ENCODE measurements around the gene C22orf31.
"Not testable (repeated sequence)": the region's sequence is repeated elsewhere in the genome, so short reads cannot be mapped to it uniquely, and the experiment has no call there.

C22orf31 gene

GRCh38 chr22:29061773-29062172 lies at the start of gene C22orf31:
Gene C22orf31, minus strand, starts transcription at chr22:29061831. Its CDS starts 39 bp downstream, at chr22:29061792.
- DNase-seq = no peak

- no peak for DNase-seq
Observed at GRCh38 chr22:29110946-29111345, 49.3 kb upstream of the C22orf31 start.

GRCh38 chr22:29109822-29110221 lies 48.2 kb upstream of the C22orf31 start:
- DNase-seq = no peak

- no peak for DNase-seq
Observed at GRCh38 chr22:29108137-29108536, 46.5 kb upstream of the C22orf31 start.

GRCh38 chr22:29106839-29107238 lies 45.2 kb upstream of the C22orf31 start:
- DNase-seq = no peak

- no peak for DNase-seq
Observed at GRCh38 chr22:29105468-29105867, 43.8 kb upstream of the C22orf31 start.

GRCh38 chr22:29103121-29103520 lies 41.5 kb upstream of the C22orf31 start:
- DNase-seq = no peak

- DNase-seq = no peak
Observed at GRCh38 chr22:29102300-29102699, 40.7 kb upstream of the C22orf31 start.

- DNase-seq = no peak
Observed at GRCh38 chr22:29098296-29098695, 36.7 kb upstream of the C22orf31 start.

- no peak for DNase-seq
Observed at GRCh38 chr22:29096736-29097669, 35.4 kb upstream of the C22orf31 start.

GRCh38 chr22:29095459-29095858 lies 33.8 kb upstream of the C22orf31 start:
- no peak for DNase-seq

GRCh38 chr22:29093501-29094300 lies 32.1 kb upstream of the C22orf31 start:
- DNase-seq = no peak

GRCh38 chr22:29093030-29093429 lies 31.4 kb upstream of the C22orf31 start:
- DNase-seq = no peak

- no peak for DNase-seq
Observed at GRCh38 chr22:29092243-29092642, 30.6 kb upstream of the C22orf31 start.

- DNase-seq = no peak
Observed at GRCh38 chr22:29090039-29090438, 28.4 kb upstream of the C22orf31 start.

- DNase-seq = no peak
Observed at GRCh38 chr22:29089507-29089906, 27.9 kb upstream of the C22orf31 start.

GRCh38 chr22:29088809-29089208 lies 27.2 kb upstream of the C22orf31 start:
- DNase-seq = no peak

GRCh38 chr22:29087012-29087411 lies 25.4 kb upstream of the C22orf31 start:
- DNase-seq = no peak

- no peak for DNase-seq
Observed at GRCh38 chr22:29083933-29084591, 22.4 kb upstream of the C22orf31 start.

GRCh38 chr22:29083576-29083932 lies 21.9 kb upstream of the C22orf31 start:
- DNase-seq = not testable (repeated sequence)

GRCh38 chr22:29082826-29083545 lies 21.4 kb upstream of the C22orf31 start:
- DNase-seq = no peak

- DNase-seq = no peak
Observed at GRCh38 chr22:29081517-29082236, 20.0 kb upstream of the C22orf31 start.
